A549 (cell line): ENCODE data around the gene BMERB1.

Experiments used
- CEBPB ChIP-seq, 2 experiments: fragments of >200 bp in 1 of 2; sonication (Bioruptor Twin) in 1 of 2; formaldehyde crosslinking in 1 of 2; IDR thresholded peaks; 2 replicates each; pipeline ENCODE4 v1.6.1; 2012 to 2016
- CTCF ChIP-seq: fragments of >200 bp; sonication (Bioruptor Twin); formaldehyde crosslinking; IDR thresholded peaks from 3 replicates; pipeline ENCODE4 v1.5.1; 2016
- MAX ChIP-seq: IDR thresholded peaks from 2 replicates; pipeline ENCODE4 v1.6.1; 2012
- MYC ChIP-seq: IDR thresholded peaks from 2 replicates; pipeline ENCODE4 v1.6.1; 2012; ENCODE audit warnings: mild to moderate bottlenecking, inconsistent platforms, low read length, improper control_type of control experiment, borderline replicate concordance
- NFE2L2 ChIP-seq: fragments of 150-350 bp; conservative IDR thresholded peaks from 2 replicates; pipeline ENCODE4 v1.6.1; 2014; ENCODE audit warnings: low read length
- NPAS2 ChIP-seq: fragments of 250-450 bp; sonication (Bioruptor Pico); IDR thresholded peaks from 2 replicates; pipeline ENCODE4 v1.8.0; 2022; ENCODE audit warnings: mild to moderate bottlenecking, moderate library complexity, borderline replicate concordance
- POLR2A ChIP-seq: IDR thresholded peaks from 2 replicates; pipeline ENCODE4 v1.6.1; 2012; ENCODE audit warnings: mild to moderate bottlenecking, low read length
- RAD21 ChIP-seq, 2 experiments: fragments of >200 bp in 1 of 2; sonication (Bioruptor Twin) in 1 of 2; formaldehyde crosslinking in 1 of 2; IDR thresholded peaks in 1 of 2; conservative IDR thresholded peaks in 1 of 2; 2 replicates in 1 of 2; 3 replicates in 1 of 2; pipeline ENCODE4 v1.6.1; 2012 to 2018; ENCODE audit warnings: inconsistent platforms in 1 of 2
- REST ChIP-seq: fragments of 200-600 bp; sonication (generic); IDR thresholded peaks from 2 replicates; pipeline ENCODE4 v1.6.1; 2016; ENCODE audit warnings: antibody characterized with exemption, mild to moderate bottlenecking, moderate library complexity
- SMC3 ChIP-seq: fragments of >200 bp; sonication (Bioruptor Twin); formaldehyde crosslinking; IDR thresholded peaks from 3 replicates; pipeline ENCODE4 v1.6.1; 2018; ENCODE audit warnings: inconsistent platforms
- SREBF2 ChIP-seq: fragments of 450-650 bp; IDR thresholded peaks from 2 replicates; pipeline ENCODE4 v1.6.1; 2014; ENCODE audit warnings: mild to moderate bottlenecking, moderate library complexity

GRCh38 chr16:15571557-15571956, 137.2 kb downstream of the BMERB1 start:
- TF ChIP-seq CTCF (no peak), CEBPB (IDR thresholded peaks at IDR 0.05) (no peak), POLR2A (no peak), NFE2L2 (no peak), REST (no peak), RAD21 (conservative IDR thresholded peaks at IDR 0.05 in 1 of 2, IDR thresholded peaks at IDR 0.05 in 1 of 2) (no peak), MYC (no peak), MAX (no peak), SMC3 (no peak), SREBF2 (no peak), NPAS2 (no peak)
